Ectodermal cell (in vitro differentiated cells): ENCODE data around the gene NEK5.
"Not testable (repeated sequence)": the region's sequence is repeated elsewhere in the genome, so short reads cannot be mapped to it uniquely, and the experiment has no call there.

Source experiments
- H3K27ac ChIP-seq: 2 replicates; pipeline ENCODE4 v1.7.0; 2013; ENCODE audit warnings: mild to moderate bottlenecking, low read depth, low read length; ENCODE audit not compliant: insufficient read depth, poor library complexity, severe bottlenecking
- H3K27me3 ChIP-seq: 2 replicates; pipeline ENCODE4 v1.7.0; 2013; ENCODE audit warnings: mild to moderate bottlenecking, low read length; ENCODE audit not compliant: insufficient read depth, control insufficient read depth, poor library complexity, severe bottlenecking
- H3K36me3 ChIP-seq: one replicate; pipeline ENCODE4 v1.7.0; 2013; ENCODE audit warnings: low read length; ENCODE audit not compliant: control insufficient read depth, insufficient read depth
- H3K4me1 ChIP-seq: one replicate; pipeline ENCODE4 v1.7.0; 2013; ENCODE audit warnings: low read length; ENCODE audit not compliant: control insufficient read depth, insufficient read depth
- H3K4me3 ChIP-seq: 2 replicates; pipeline ENCODE4 v1.7.0; 2013; ENCODE audit warnings: low read depth, low read length, control low read depth; ENCODE audit not compliant: insufficient read depth
- H3K9me3 ChIP-seq: 2 replicates; pipeline ENCODE4 v1.7.0; 2013; ENCODE audit warnings: mild to moderate bottlenecking, low read length, moderate library complexity; ENCODE audit not compliant: control insufficient read depth
- WGBS, 2 experiments: methylation state at CpG; one replicate each; pipeline ENCODE4 v1.1.7; 2013; ENCODE audit warnings: missing lambda C conversion rate in 2 of 2; 5-methylcytosine and 5-hydroxymethylcytosine counted together

NEK5 gene

GRCh38 chr13:52036037-52036436 is 92.8 kb downstream of the NEK5 start:
- H3K9me3 ChIP-seq, result no peaks in the 10 kb centered on the region
- peaks cover 4% of the 10 kb centered on the region for H3K36me3 ChIP-seq
- H3K27me3 ChIP-seq, result no peaks in the 10 kb centered on the region
- WGBS, 2 experiments, result 79 to 86% methylated on average over 1 of the region's 1 CpG
- no peaks in the 10 kb centered on the region for H3K4me1 ChIP-seq
- H3K4me3 ChIP-seq, result no peak overlapping the region
- no peak overlapping the region for H3K27ac ChIP-seq

- H3K27me3 ChIP-seq, result no peaks in the 10 kb centered on the region
- no peaks in the 10 kb centered on the region for H3K9me3 ChIP-seq
- H3K36me3 ChIP-seq, result peaks cover 4% of the 10 kb centered on the region
- no peaks in the 10 kb centered on the region for H3K4me1 ChIP-seq
- WGBS, 2 experiments, result 85 to 92% methylated on average over 5 of the region's 5 CpGs
- H3K27ac ChIP-seq, result no peak overlapping the region
- H3K4me3 ChIP-seq, result no peak overlapping the region
These were observed 94.2 kb downstream of the NEK5 start for GRCh38 chr13:52034616-52035226.

- no peaks in the 10 kb centered on the region for H3K27me3 ChIP-seq
- H3K4me3 ChIP-seq, result no peak overlapping the region
- H3K36me3 ChIP-seq, result peaks cover 20% of the 10 kb centered on the region
- no peaks in the 10 kb centered on the region for H3K9me3 ChIP-seq
- 97 to 98% methylated on average over 2 of the region's 2 CpGs for WGBS, 2 experiments
- no peak overlapping the region for H3K27ac ChIP-seq
- H3K4me1 ChIP-seq, result no peaks in the 10 kb centered on the region
These were observed 95.8 kb downstream of the NEK5 start for GRCh38 chr13:52033039-52033438.

- not testable (repeated sequence) for H3K9me3 ChIP-seq, H3K4me1 ChIP-seq, H3K4me3 ChIP-seq, H3K27me3 ChIP-seq, H3K27ac ChIP-seq
- peaks cover 39% of the 10 kb centered on the region for H3K36me3 ChIP-seq
- 97 to 98% methylated on average over 6 of the region's 6 CpGs for WGBS, 2 experiments
These were observed 98.5 kb downstream of the NEK5 start for GRCh38 chr13:52030401-52030800.

GRCh38 chr13:52029569-52029968 is 99.3 kb downstream of the NEK5 start:
- 94 to 98% methylated on average over 4 of the region's 4 CpGs for WGBS, 2 experiments

GRCh38 chr13:52027832-52028231 is 101.0 kb downstream of the NEK5 start:
- H3K9me3 ChIP-seq, result no peaks in the 10 kb centered on the region
- WGBS, 2 experiments, result 96 to 100% methylated on average over 1 of the region's 1 CpG
- peaks cover 43% of the 10 kb centered on the region for H3K36me3 ChIP-seq
- H3K27me3 ChIP-seq, result no peaks in the 10 kb centered on the region
- H3K4me1 ChIP-seq, result no peaks in the 10 kb centered on the region
- H3K27ac ChIP-seq, result no peak overlapping the region
- no peak overlapping the region for H3K4me3 ChIP-seq

More at GRCh38 chr13:52029569-52029968, 99.3 kb downstream of the NEK5 start:
- Histone ChIP-seq H3K4me3 (no peak overlapping the region), H3K9me3 (no peaks in the 10 kb centered on the region), H3K27ac (no peak overlapping the region), H3K4me1 (no peaks in the 10 kb centered on the region), H3K36me3 (peaks cover 43% of the 10 kb centered on the region), H3K27me3 (no peaks in the 10 kb centered on the region)

GRCh38 chr13:52026246-52026626 is 102.6 kb downstream of the NEK5 start:
- Histone ChIP-seq H3K9me3 (no peaks in the 10 kb centered on the region), H3K36me3 (peaks cover 47% of the 10 kb centered on the region), H3K4me3 (no peak overlapping the region), H3K27me3 (no peaks in the 10 kb centered on the region), H3K27ac (no peak overlapping the region), H3K4me1 (no peaks in the 10 kb centered on the region)
- WGBS, 2 experiments, result 93 to 94% methylated on average over 3 of the region's 3 CpGs

GRCh38 chr13:52025475-52026245 is 103.2 kb downstream of the NEK5 start:
- H3K9me3 ChIP-seq, result no peaks in the 10 kb centered on the region
- WGBS, 2 experiments, result 96% methylated on average over 7 of the region's 8 CpGs
- H3K27ac ChIP-seq, result no peak overlapping the region
- no peak overlapping the region for H3K4me3 ChIP-seq
- H3K36me3 ChIP-seq, result peaks cover 50% of the 10 kb centered on the region
- H3K27me3 ChIP-seq, result no peaks in the 10 kb centered on the region
- H3K4me1 ChIP-seq, result no peaks in the 10 kb centered on the region

GRCh38 chr13:52024481-52024880 is 104.4 kb downstream of the NEK5 start, which contains the start of gene UTP14C:
Gene UTP14C (plus strand): TSS chr13:52024691. CDS start chr13:52028805, 4,114 bp downstream.
- WGBS, 2 experiments, result 94 to 97% methylated on average over 3 of the region's 3 CpGs
- no peak within 1 kb of the TSS for H3K27ac ChIP-seq
- H3K4me3 ChIP-seq, result no peak within 1 kb of the TSS
- no peaks in the 10 kb centered on the region for H3K9me3 ChIP-seq
- no peaks in the 10 kb centered on the region for H3K27me3 ChIP-seq
- peaks cover 60% of the 10 kb centered on the region for H3K36me3 ChIP-seq
- H3K4me1 ChIP-seq, result no peaks in the 10 kb centered on the region

GRCh38 chr13:52022356-52022755 is 106.5 kb downstream of the NEK5 start:
- Histone ChIP-seq H3K36me3 (peaks cover 43% of the 10 kb centered on the region), H3K9me3 (no peaks in the 10 kb centered on the region), H3K27ac (no peak overlapping the region), H3K4me3 (no peak overlapping the region), H3K4me1 (no peaks in the 10 kb centered on the region), H3K27me3 (no peaks in the 10 kb centered on the region)
- whole genome bisulfite sequencing, 2 experiments, result 95 to 97% methylated on average over 2 of the region's 2 CpGs
